ENCODE results near the gene FPR2.
A peak's percentile ranks its signal among the peaks of the same experiment; 100 is the strongest.
"Not testable (repeated sequence)": the region's sequence is repeated elsewhere in the genome, so short reads cannot be mapped to it uniquely, and the experiment has no call there.

Gene FPR2

DNA sequence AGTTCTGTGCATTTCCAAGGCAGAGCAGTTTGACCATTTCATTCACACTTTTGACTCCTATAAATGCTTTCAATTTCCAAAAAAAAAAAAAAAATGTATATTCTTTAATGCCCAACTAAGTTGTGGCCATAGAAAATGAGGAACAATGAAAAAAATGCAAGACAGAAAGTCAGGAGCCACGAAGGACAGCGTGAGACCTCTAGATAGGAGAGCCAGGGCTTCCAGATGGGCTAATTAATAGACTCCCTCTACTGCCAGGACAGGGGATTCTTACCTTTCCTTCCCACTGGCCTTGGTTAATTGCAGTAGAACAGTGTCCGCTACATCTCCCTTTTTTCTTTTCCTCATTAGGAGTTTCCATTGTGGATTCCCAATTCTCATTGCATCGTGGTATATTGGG is 42.5 kb downstream of the FPR2 start:
- Histone ChIP-seq H4K20me1 (no peaks in the 10 kb centered on the region), H3K9ac (no peak overlapping the region), H3K4me3 (no peak overlapping the region), H3K36me3 (no peaks in the 10 kb centered on the region), H3K4me1 (peaks cover 55% of the 10 kb centered on the region), H3K9me3 (peaks cover 19% of the 10 kb centered on the region), H3K27me3 (no peaks in the 10 kb centered on the region), H3K4me2 (peak overlapping the region; percentile 75), H3K27ac (0 out of 2 replicates have a peak overlapping the region, but pooled peaks have one; percentile 32)
- no peak for TF ChIP-seq Cebpa-rat (IDR thresholded peaks at IDR 0.05)

DNA sequence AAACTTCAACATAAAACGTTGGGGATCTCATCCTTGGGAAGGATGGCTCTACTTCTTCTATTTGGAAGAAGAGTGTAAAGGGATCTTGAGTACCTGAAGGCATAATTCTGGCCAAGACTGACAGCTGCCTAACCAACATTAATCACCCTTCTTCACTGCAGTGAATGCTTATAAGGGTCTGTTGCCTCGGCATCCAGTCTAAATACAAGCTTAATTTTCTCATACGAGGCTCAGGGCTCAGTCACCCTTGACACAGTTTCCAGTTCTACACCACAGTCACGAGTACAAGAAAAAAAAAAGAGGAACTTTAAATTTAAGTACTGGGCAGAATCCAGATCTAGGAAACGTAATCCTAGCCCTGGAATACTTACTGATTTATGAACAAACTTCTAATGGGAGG is 43.0 kb downstream of the FPR2 start:
- no peak for TF ChIP-seq Cebpa-rat (IDR thresholded peaks at IDR 0.05)
- Histone ChIP-seq H3K27ac (0 out of 2 replicates have a peak overlapping the region, but pooled peaks have one; percentile 32), H3K9me3 (peaks cover 19% of the 10 kb centered on the region), H3K9ac (no peak overlapping the region), H3K27me3 (no peaks in the 10 kb centered on the region), H3K36me3 (no peaks in the 10 kb centered on the region), H4K20me1 (no peaks in the 10 kb centered on the region), H3K4me3 (no peak overlapping the region), H3K4me1 (peaks cover 56% of the 10 kb centered on the region), H3K4me2 (peak overlapping the region; percentile 75)

DNA sequence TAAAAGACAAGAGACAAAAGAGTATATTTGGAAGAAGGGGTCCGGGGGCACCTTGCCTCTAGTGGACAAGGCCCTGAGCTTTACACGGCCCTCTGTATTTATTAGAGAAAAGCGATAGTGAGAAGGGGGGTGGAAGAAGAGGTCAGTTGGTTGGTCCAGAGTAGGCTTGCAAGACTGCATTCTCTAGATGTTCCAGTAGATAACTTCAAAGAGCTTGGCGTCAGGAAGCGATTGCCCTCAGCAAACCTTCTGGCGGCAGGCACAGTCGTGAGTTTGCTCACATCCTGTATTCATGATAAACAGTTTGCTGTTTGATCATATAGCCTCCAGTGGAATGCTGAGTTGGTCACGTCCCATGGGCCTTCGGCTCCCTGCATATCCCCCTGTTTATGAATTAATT is 43.8 kb downstream of the FPR2 start:
- not testable (repeated sequence) for H3K9ac ChIP-seq, H3K4me3 ChIP-seq, H3K36me3 ChIP-seq, H4K20me1 ChIP-seq, H3K27me3 ChIP-seq
- peak overlapping the region; percentile 26; the same call in 1 of the 2 replicates for H3K27ac ChIP-seq
- peaks cover 15% of the 10 kb centered on the region for H3K9me3 ChIP-seq
- H3K4me2 ChIP-seq = peak overlapping the region; percentile 75
- H3K4me1 ChIP-seq = peaks cover 56% of the 10 kb centered on the region

DNA sequence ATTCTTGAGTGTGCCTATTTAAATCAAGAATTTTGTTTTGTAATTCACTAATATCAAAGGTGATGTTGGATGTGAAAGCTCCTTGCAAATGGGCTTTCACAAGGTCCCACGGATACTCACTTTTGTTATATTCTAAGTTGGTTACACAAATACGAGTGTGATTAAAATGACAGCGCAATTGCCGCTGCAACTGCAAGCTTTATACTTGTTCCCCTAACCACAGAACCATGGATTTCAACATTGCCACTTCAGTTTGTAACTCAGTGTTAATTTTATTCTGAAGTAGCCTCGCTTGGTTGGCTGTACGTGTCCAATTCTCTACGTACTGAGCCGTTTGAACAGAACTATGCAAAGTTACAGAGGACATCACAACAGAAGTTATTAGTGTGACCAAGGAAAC is 44.4 kb downstream of the FPR2 start:
- H3K36me3 ChIP-seq, H3K4me3 ChIP-seq, H4K20me1 ChIP-seq, H3K9ac ChIP-seq, H3K27me3 ChIP-seq: not testable (repeated sequence)
- peaks cover 56% of the 10 kb centered on the region for H3K4me1 ChIP-seq
- peak overlapping the region; percentile 26; the same call in 1 of the 2 replicates for H3K27ac ChIP-seq
- peak overlapping the region; percentile 75 for H3K4me2 ChIP-seq
- peaks cover 15% of the 10 kb centered on the region for H3K9me3 ChIP-seq

DNA sequence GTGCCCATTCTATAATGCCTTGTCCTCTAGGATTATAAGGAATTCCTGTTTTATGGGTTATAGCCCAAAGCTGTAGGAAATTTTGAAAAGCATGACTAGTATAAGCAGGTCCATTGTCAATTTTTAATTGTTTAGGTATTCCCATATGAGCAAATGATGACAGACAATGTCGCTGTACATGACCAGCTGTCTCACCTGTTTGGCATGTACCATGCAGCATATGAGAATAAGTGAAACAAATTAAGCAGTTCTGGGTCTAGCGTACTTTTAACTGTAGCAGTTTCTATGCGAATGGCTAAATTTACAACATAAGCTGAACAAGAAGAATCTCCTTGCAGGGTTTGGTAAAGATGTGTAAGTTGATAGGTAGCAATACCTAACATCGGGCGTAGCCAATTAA is 45.6 kb downstream of the FPR2 start:
- Histone ChIP-seq H3K27ac (peak overlapping the region; percentile 52; the same call in 1 of the 2 replicates), H3K9me3 (peaks cover 22% of the 10 kb centered on the region), H3K4me1 (peaks cover 56% of the 10 kb centered on the region), H3K36me3 (peaks cover 16% of the 10 kb centered on the region; the same call in 1 of the 2 replicates), H3K4me2 (peak overlapping the region; percentile 75)
- H4K20me1 ChIP-seq, H3K9ac ChIP-seq, H3K27me3 ChIP-seq, H3K4me3 ChIP-seq: not testable (repeated sequence)

DNA sequence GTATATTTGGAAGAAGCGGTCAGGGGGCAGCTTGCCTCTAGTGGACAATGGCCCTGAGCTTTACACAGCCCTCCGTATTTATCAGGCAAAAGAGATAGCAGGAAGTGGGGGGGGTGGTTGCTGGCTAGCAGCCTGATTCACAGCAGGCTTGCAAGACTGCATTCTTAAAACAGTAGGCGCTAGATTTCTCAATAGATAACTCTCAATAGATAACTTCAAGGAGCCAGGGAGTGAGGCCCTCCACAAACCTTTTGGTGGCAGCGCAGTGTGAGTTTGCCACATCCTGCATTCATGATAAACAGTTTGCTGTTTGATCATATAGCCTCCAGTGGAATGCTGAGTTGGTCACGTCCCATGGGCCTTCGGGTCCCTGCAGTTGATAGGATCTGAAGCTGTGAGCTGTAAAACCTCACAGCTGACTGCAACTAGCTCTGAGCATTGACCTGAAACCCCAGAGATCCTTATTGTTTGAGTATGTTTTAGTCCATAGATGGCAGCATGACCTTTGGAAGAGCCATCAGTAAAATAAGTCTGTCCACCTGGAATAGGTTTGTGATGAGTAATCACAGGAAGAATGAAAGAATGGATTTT is 46.2 kb downstream of the FPR2 start:
- Histone ChIP-seq H3K27ac (peak overlapping the region; percentile 52; the same call in 1 of the 2 replicates), H3K9me3 (peaks cover 27% of the 10 kb centered on the region), H3K4me3 (no peak overlapping the region), H3K36me3 (peaks cover 18% of the 10 kb centered on the region; the same call in 1 of the 2 replicates), H3K27me3 (no peaks in the 10 kb centered on the region), H4K20me1 (no peaks in the 10 kb centered on the region), H3K4me2 (peak overlapping the region; percentile 75), H3K9ac (no peak overlapping the region), H3K4me1 (peaks cover 56% of the 10 kb centered on the region)
- peak; percentile 52; the same call in 1 of the 2 replicates for TF ChIP-seq Cebpa-rat (IDR thresholded peaks at IDR 0.05)

DNA sequence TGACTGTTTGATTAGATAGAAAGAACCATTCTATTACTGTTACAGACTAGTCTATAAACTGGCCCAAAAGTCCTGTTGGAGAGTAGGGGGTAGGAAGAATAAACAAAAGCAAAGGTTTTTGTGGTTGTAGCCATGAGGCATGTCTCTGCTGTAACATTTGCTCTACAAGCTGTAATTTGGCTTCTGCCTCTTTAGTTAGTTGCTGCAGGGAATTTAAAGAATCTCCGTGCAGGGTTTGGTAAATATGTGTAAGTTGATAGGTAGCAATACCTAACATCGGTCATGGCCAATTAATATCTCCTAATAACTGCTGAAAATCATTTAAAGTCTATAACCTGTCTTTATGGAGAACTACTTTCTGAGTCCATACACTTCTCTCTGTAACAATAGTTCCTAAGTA is 46.9 kb downstream of the FPR2 start:
- no peak for TF ChIP-seq Cebpa-rat (IDR thresholded peaks at IDR 0.05)
- Histone ChIP-seq H3K27me3 (no peaks in the 10 kb centered on the region), H3K27ac (no peak overlapping the region), H3K4me2 (peak overlapping the region; percentile 75), H3K4me3 (no peak overlapping the region), H3K9ac (no peak overlapping the region), H3K4me1 (peaks cover 56% of the 10 kb centered on the region), H3K36me3 (peaks cover 20% of the 10 kb centered on the region; the same call in 1 of the 2 replicates), H3K9me3 (peaks cover 34% of the 10 kb centered on the region), H4K20me1 (no peaks in the 10 kb centered on the region)

DNA sequence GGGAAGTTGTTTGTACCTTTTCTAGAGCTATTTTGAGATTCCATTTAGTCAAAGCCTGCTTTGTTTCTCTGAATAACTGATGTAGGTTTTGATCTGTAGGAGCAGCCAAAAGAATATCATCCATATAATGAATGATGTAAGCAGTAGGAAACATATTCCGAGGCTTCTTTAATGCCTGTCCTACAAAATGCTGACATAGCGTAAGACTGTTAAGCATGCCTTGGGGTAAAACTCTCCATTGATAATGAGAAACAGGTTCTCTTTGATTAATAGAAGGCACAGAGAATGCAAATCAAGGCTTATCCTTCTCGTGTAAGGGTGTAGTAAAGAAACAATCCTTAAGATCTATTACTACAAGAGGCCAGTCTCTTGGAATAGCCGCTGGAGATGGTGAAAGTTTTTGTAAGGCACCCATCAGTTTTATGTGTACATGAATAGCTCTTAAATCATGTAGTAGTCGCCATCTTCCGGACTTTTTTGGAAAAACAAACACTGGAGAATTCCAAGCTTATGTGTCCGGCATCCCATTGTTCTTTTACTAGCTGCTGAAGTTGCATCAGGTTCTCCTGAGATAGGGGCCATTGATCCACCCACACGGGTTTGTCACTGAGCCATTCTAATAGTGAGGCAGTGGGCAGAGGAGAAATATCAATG is 47.5 kb downstream of the FPR2 start:
- peaks cover 52% of the 10 kb centered on the region for H3K4me1 ChIP-seq
- peaks cover 25% of the 10 kb centered on the region for H3K36me3 ChIP-seq
- H4K20me1 ChIP-seq = no peaks in the 10 kb centered on the region
- no peak overlapping the region for H3K27ac ChIP-seq
- no peak overlapping the region for H3K9ac ChIP-seq
- no peaks in the 10 kb centered on the region for H3K27me3 ChIP-seq
- H3K4me3 ChIP-seq = no peak overlapping the region
- peak overlapping the region; percentile 75; the same call in 1 of the 2 replicates for H3K4me2 ChIP-seq
- H3K9me3 ChIP-seq = peaks cover 39% of the 10 kb centered on the region
- no peak for TF ChIP-seq Cebpa-rat (IDR thresholded peaks at IDR 0.05)

DNA sequence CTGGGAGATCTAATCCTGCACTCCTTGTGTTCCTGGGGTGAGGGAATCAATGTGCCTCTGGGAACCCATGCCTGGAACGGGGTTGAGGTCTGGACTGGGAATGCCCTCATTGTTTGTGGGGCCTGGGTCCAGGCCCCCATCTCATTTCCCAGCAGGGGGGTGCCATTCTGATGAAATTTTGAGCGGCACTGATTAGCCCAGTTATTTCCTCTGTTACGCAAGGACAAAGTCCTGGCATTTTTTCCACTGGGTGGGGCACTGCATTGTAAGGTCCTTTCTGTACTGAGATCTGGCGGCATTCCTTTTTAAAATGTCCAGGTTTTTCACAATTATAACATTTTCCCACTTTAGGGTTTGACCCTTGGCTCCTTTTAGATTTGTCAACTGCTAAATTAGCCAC is 48.8 kb downstream of the FPR2 start:
- peaks cover 53% of the 10 kb centered on the region for H3K9me3 ChIP-seq
- H3K9ac ChIP-seq = no peak overlapping the region
- H3K4me1 ChIP-seq = peaks cover 39% of the 10 kb centered on the region
- H3K4me3 ChIP-seq = no peak overlapping the region
- TF ChIP-seq Cebpa-rat (IDR thresholded peaks at IDR 0.05) = no peak
- no peaks in the 10 kb centered on the region for H3K27me3 ChIP-seq
- no peak overlapping the region for H3K27ac ChIP-seq
- no peak overlapping the region for H3K4me2 ChIP-seq
- no peaks in the 10 kb centered on the region for H4K20me1 ChIP-seq
- H3K36me3 ChIP-seq = peaks cover 29% of the 10 kb centered on the region

DNA sequence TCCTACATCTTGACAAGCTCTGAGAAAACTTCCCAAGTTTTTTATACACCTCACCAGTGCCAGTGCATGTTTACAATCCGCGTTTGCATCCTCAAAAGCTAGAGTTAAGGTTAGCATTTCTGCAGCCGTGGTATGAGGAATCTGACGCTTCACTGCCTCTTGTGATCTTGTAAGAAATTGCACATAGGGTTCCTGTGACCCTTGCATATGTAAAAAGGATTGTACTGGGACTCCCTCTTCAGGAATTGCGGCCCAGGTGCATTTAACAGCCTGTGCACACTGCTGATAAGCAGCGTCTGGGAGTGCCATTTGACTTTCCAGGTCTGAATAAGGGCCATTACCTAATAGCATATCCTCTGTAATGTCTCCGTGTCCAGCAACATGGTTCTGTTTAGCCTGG is 49.2 kb downstream of the FPR2 start:
- H3K27me3 ChIP-seq = no peaks in the 10 kb centered on the region
- peaks cover 35% of the 10 kb centered on the region for H3K4me1 ChIP-seq
- H3K9ac ChIP-seq = no peak overlapping the region
- no peak overlapping the region for H3K4me3 ChIP-seq
- no peaks in the 10 kb centered on the region for H4K20me1 ChIP-seq
- peaks cover 29% of the 10 kb centered on the region for H3K36me3 ChIP-seq
- H3K9me3 ChIP-seq = peaks cover 57% of the 10 kb centered on the region
- TF ChIP-seq Cebpa-rat (IDR thresholded peaks at IDR 0.05) = no peak
- H3K27ac ChIP-seq = no peak overlapping the region
- no peak overlapping the region for H3K4me2 ChIP-seq

Data from BLaER1 (cell line).